Retinal pigment epithelial cell (primary cell): ENCODE results near the gene FAM193B.

Experiments used
- DNase-seq: peaks from one replicate; pipeline ENCODE4 v3.0.0-alpha.2; 2010; ENCODE audit warnings: low read depth
- H3K4me3 ChIP-seq: 2 replicates; pipeline ENCODE4 v1.5.1; 2011; ENCODE audit warnings: mild to moderate bottlenecking, low read length, control low read depth, moderate library complexity
- CTCF ChIP-seq: conservative IDR thresholded peaks from 2 replicates; pipeline ENCODE4 v1.5.1; 2011; ENCODE audit warnings: low read depth, low read length, control low read depth, inconsistent platforms

The FAM193B gene

GRCh38 chr5:177529247-177530203 lies 24.8 kb downstream of the FAM193B start:
- DNase-seq: no peak
- H3K4me3 ChIP-seq: no peak overlapping the region
- TF ChIP-seq CTCF: no peak

GRCh38 chr5:177528631-177529030 lies 25.7 kb downstream of the FAM193B start:
- no peak for DNase-seq
- TF ChIP-seq CTCF: no peak
- H3K4me3 ChIP-seq: no peak overlapping the region

GRCh38 chr5:177527595-177527994 lies 26.8 kb downstream of the FAM193B start:
- no peak for DNase-seq
- no peak for TF ChIP-seq CTCF
- no peak overlapping the region for H3K4me3 ChIP-seq

- no peak for TF ChIP-seq CTCF
- H3K4me3 ChIP-seq: no peak overlapping the region
- no peak for DNase-seq
Measured at GRCh38 chr5:177526791-177527190, 27.6 kb downstream of the FAM193B start.

- no peak overlapping the region for H3K4me3 ChIP-seq
- DNase-seq: no peak
- TF ChIP-seq CTCF: no peak
Measured at GRCh38 chr5:177526191-177526590, 28.2 kb downstream of the FAM193B start.

- DNase-seq: no peak
- TF ChIP-seq CTCF: no peak
- no peak overlapping the region for H3K4me3 ChIP-seq
Measured at GRCh38 chr5:177524941-177525655, 29.3 kb downstream of the FAM193B start.
